ENCODE data around the gene CABP1. TPM values are rescaled to one million over a fixed set of nuclear protein-coding genes. Genes with fewer than 3 reads are reported as not detected.

The CABP1 gene
- polyA plus RNA-seq, 1 experiment: 0.27 TPM

GRCh38 chr12:120708651-120709050, 68.2 kb downstream of the CABP1 start:
- no peak for TF ChIP-seq CTCF (IDR thresholded peaks at IDR 0.05; ENCODE audit: low read depth, low read length)
- Histone ChIP-seq H3K4me3 (ENCODE audit: low read depth, low read length) (no peak overlapping the region), H3K27me3 (ENCODE audit: control insufficient read depth, insufficient read depth, low read length) (no peaks in the 10 kb centered on the region), H3K9me3 (ENCODE audit: control insufficient read depth, insufficient read depth, low read length) (peaks cover 4% of the 10 kb centered on the region; the same call in 1 of the 2 replicates), H3K27ac (ENCODE audit: low read depth, low read length) (no peak overlapping the region)
- CTCF ChIA-PET: interaction anchor here (1.1 to 1.8 kb wide), 2 partner anchors 62 to 263 kb away, joined by 3 to 6 read pairs; no protein-coding TSS in a partner anchor
- POLR2A ChIA-PET: no interaction called here
- no peak for DNase-seq (ENCODE audit: low read depth, low spot score)

GRCh38 chr12:120710031-120710804, 69.8 kb downstream of the CABP1 start, which contains the start of gene UNC119B:
UNC119B (plus strand) TSS chr12:120710458; CDS start chr12:120710475, 17 bp downstream.
- peak within 1 kb of the TSS; percentile 21 for H3K27ac ChIP-seq (ENCODE audit: low read depth, low read length)
- H3K4me3 ChIP-seq (ENCODE audit: low read depth, low read length): peak within 1 kb of the TSS; percentile 75
- TF ChIP-seq CTCF (IDR thresholded peaks at IDR 0.05; ENCODE audit: low read depth, low read length): no peak
- ChIA-PET POLR2A (interaction anchor here (0.6 to 1.2 kb wide), 5 partner anchors 22 to 509 kb away, joined by 3 to 8 read pairs (median 3); partner anchors contain the start of gene RPLP0), CTCF (interaction anchor here (0.5 to 1.8 kb wide), 4 partner anchors 13 to 376 kb away, joined by 3 to 6 read pairs (median 4); no protein-coding TSS in a partner anchor)
- no peak for DNase-seq (ENCODE audit: low read depth, low spot score)
- no peaks in the 10 kb centered on the region for H3K27me3 ChIP-seq (ENCODE audit: control insufficient read depth, insufficient read depth, low read length)
- H3K9me3 ChIP-seq (ENCODE audit: control insufficient read depth, insufficient read depth, low read length): peaks cover 4% of the 10 kb centered on the region; the same call in 1 of the 2 replicates

- no peak for TF ChIP-seq CTCF (IDR thresholded peaks at IDR 0.05; ENCODE audit: low read depth, low read length)
Measured at GRCh38 chr12:120710805-120711296, 70.4 kb downstream of the CABP1 start.

GRCh38 chr12:120711411-120711810, 71.0 kb downstream of the CABP1 start:
- ChIA-PET POLR2A (no interaction called here), CTCF (interaction anchor here (1.2 to 2.0 kb wide), 3 partner anchors 62 to 129 kb away, joined by 5 to 10 read pairs (median 6); partner anchors contain the start of gene POP5)
- Histone ChIP-seq H3K27ac (ENCODE audit: low read depth, low read length) (no peak overlapping the region), H3K9me3 (ENCODE audit: control insufficient read depth, insufficient read depth, low read length) (peaks cover 4% of the 10 kb centered on the region; the same call in 1 of the 2 replicates), H3K27me3 (ENCODE audit: control insufficient read depth, insufficient read depth, low read length) (no peaks in the 10 kb centered on the region), H3K4me3 (ENCODE audit: low read depth, low read length) (peak overlapping the region; percentile 75)
- DNase-seq (ENCODE audit: low read depth, low spot score): no peak
- no peak for TF ChIP-seq CTCF (IDR thresholded peaks at IDR 0.05; ENCODE audit: low read depth, low read length)

More at GRCh38 chr12:120710805-120711296, 70.4 kb downstream of the CABP1 start:
- ChIA-PET POLR2A (interaction anchor here (0.6 to 1.2 kb wide), 4 partner anchors 23 to 510 kb away, joined by 3 to 8 read pairs (median 4); partner anchors contain the start of gene RPLP0), CTCF (interaction anchor here (1.2 to 2.0 kb wide), 3 partner anchors 61 to 349 kb away, joined by 5 to 6 read pairs (median 5); no protein-coding TSS in a partner anchor)
- DNase-seq (ENCODE audit: low read depth, low spot score): no peak
- Histone ChIP-seq H3K27ac (ENCODE audit: low read depth, low read length) (no peak overlapping the region), H3K9me3 (ENCODE audit: control insufficient read depth, insufficient read depth, low read length) (peaks cover 4% of the 10 kb centered on the region; the same call in 1 of the 2 replicates), H3K27me3 (ENCODE audit: control insufficient read depth, insufficient read depth, low read length) (no peaks in the 10 kb centered on the region), H3K4me3 (ENCODE audit: low read depth, low read length) (peak overlapping the region; percentile 75)
